A673 (cell line): ENCODE measurements around the gene MRTFA. TPM values are rescaled to one million over a fixed set of nuclear protein-coding genes. Genes with fewer than 3 reads are reported as not detected.

Source experiments
- BruUV-seq: library from RNA; stranded (reverse); fragments of 400-500 nt; replicated peaks from 2 replicates; lab custom pipeline; 2021; lab: Mats Ljungman, UMichigan
- CTCF ChIA-PET: fragments of 300-600 bp; sonication (Branson Sonifier 250); formaldehyde crosslinking; loops from one replicate; lab custom pipeline; 2022; ENCODE audit warnings: antibody characterized with exemption; lab: Charles Lee
- POLR2A ChIA-PET: fragments of 300-600 bp; sonication (Branson Sonifier 250); formaldehyde crosslinking; loops from one replicate; lab custom pipeline; 2022; ENCODE audit warnings: antibody characterized with exemption; ENCODE audit not compliant: low non-redundant PET; lab: Charles Lee
- DNase-seq: peaks from one replicate; pipeline ENCODE4 v3.0.0-alpha.2; 2015; ENCODE audit warnings: low spot score
- H3K27ac ChIP-seq: fragments of 200-600 bp; sonication (generic); 2 replicates; pipeline ENCODE4 v1.5.1; 2016; ENCODE audit warnings: mixed run types, low read depth, mild to moderate bottlenecking, mixed read lengths, antibody characterized with exemption, low read length; ENCODE audit not compliant: poor library complexity, severe bottlenecking
- H3K27me3 ChIP-seq: fragments of 200-600 bp; sonication (generic); replicated peaks from 2 replicates; pipeline ENCODE4 v1.6.1; 2017; ENCODE audit warnings: mixed run types, low read depth, mild to moderate bottlenecking, mixed read lengths, antibody characterized with exemption, low read length; ENCODE audit not compliant: insufficient read depth, poor library complexity
- H3K36me3 ChIP-seq: fragments of 200-600 bp; sonication (generic); 2 replicates; pipeline ENCODE4 v1.6.1; 2016; ENCODE audit warnings: mixed run types, mild to moderate bottlenecking, mixed read lengths, antibody characterized with exemption, low read length; ENCODE audit not compliant: insufficient read depth, poor library complexity, severe bottlenecking
- H3K4me1 ChIP-seq: fragments of 200-600 bp; sonication (generic); 2 replicates; pipeline ENCODE4 v1.6.1; 2017; ENCODE audit warnings: mixed run types, mild to moderate bottlenecking, mixed read lengths, antibody characterized with exemption, low read length; ENCODE audit not compliant: insufficient read depth, poor library complexity, severe bottlenecking
- H3K4me3 ChIP-seq: fragments of 200-600 bp; sonication (generic); 2 replicates; pipeline ENCODE4 v1.5.1; 2016; ENCODE audit warnings: low read depth, mixed run types, mild to moderate bottlenecking, mixed read lengths, low read length; ENCODE audit not compliant: poor library complexity, severe bottlenecking
- H3K9me3 ChIP-seq: fragments of 200-600 bp; sonication (generic); 2 replicates; pipeline ENCODE4 v1.6.1; 2016; ENCODE audit warnings: mixed run types, low read depth, mild to moderate bottlenecking, mixed read lengths, antibody characterized with exemption, low read length; ENCODE audit not compliant: poor library complexity, severe bottlenecking
- EZH2 ChIP-seq: fragments of 200-600 bp; sonication (generic); IDR thresholded peaks from 2 replicates; pipeline ENCODE4 v1.6.1; 2017; ENCODE audit warnings: borderline replicate concordance, low read depth, mild to moderate bottlenecking, mixed read lengths, antibody characterized with exemption, low read length; ENCODE audit not compliant: poor library complexity, severe bottlenecking
- intact Hi-C: fragments of 100-400 bp; cut with micrococcal nuclease; formaldehyde crosslinking; loops from one replicate; pipeline ENCODE4 v1.10.0; 2022; ENCODE audit not compliant: unreplicated experiment
- total RNA-seq: library from RNA; stranded (reverse); gene quantifications from 2 replicates; pipeline ENCODE4 v1.2.3, GENCODE V29; 2021
- TF ChIP-seq, protein P1 (sequence below): fragments of 300-800, 200-600 bp; sonication (generic); conservative IDR thresholded peaks from 2 replicates; pipeline ENCODE4 v1.5.1; 2017; ENCODE audit warnings: low read depth, mild to moderate bottlenecking, antibody characterized with exemption, low read length, moderate library complexity, mixed read lengths

Gene MRTFA
- total RNA-seq, 1 experiment from 2014 or later = 35.8 TPM

DNA sequence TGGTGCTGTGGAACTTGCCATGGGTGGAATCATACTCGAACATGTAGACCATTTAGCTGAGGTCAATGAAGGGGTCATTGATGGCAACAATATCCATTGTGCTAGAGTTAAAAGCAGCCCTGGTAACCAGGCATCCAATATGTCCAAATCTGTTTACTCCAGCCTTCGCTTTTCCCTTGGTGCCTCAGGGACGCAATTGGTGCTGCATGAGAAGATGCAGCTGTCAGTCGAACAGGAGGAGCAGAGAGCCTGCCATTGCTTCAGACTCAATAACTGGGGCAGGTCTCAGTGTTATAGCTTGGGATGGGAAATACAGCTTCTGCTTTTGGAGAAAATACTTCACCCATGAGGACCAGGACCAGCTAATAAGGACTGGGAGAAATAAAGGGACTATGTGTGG is 37.8 kb upstream of the MRTFA start:
- intact Hi-C loops = no loop called here
- CTCF ChIA-PET = no interaction called here
- Histone ChIP-seq H3K4me3 (no peak overlapping the region), H3K4me1 (peaks cover 2% of the 10 kb centered on the region), H3K36me3 (no peaks in the 10 kb centered on the region), H3K27ac (no peak overlapping the region), H3K9me3 (no peaks in the 10 kb centered on the region), H3K27me3 (no peaks in the 10 kb centered on the region)
- POLR2A ChIA-PET = no interaction called here
- no peak for DNase-seq
- BruUV-seq = no TSS peak
- TF ChIP-seq, protein P1, sequence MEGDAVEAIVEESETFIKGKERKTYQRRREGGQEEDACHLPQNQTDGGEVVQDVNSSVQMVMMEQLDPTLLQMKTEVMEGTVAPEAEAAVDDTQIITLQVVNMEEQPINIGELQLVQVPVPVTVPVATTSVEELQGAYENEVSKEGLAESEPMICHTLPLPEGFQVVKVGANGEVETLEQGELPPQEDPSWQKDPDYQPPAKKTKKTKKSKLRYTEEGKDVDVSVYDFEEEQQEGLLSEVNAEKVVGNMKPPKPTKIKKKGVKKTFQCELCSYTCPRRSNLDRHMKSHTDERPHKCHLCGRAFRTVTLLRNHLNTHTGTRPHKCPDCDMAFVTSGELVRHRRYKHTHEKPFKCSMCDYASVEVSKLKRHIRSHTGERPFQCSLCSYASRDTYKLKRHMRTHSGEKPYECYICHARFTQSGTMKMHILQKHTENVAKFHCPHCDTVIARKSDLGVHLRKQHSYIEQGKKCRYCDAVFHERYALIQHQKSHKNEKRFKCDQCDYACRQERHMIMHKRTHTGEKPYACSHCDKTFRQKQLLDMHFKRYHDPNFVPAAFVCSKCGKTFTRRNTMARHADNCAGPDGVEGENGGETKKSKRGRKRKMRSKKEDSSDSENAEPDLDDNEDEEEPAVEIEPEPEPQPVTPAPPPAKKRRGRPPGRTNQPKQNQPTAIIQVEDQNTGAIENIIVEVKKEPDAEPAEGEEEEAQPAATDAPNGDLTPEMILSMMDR = no peak
- TF ChIP-seq EZH2 = no peak

DNA sequence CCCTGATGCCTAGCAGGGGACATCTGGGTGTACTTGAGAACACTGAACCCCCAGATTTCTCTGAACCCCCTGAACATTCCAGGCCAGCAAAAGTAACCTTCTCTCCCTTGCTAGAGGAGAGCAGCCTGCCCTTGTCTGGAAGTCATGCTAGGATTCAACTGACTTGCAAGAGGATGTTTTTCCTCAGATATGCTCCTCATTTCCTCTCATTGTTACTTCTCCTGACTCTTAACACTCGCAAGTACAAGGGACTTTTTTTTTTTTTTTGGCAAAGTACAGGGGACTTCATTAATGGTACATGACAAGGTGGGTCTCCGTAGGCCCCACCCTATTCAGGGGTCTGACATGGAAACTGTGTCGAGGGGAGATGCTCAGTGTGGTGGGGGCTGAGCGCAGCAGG is 36.5 kb upstream of the MRTFA start:
- no peak for DNase-seq
- Histone ChIP-seq H3K27me3 (no peaks in the 10 kb centered on the region), H3K4me3 (no peak overlapping the region), H3K9me3 (no peaks in the 10 kb centered on the region), H3K27ac (no peak overlapping the region), H3K4me1 (no peaks in the 10 kb centered on the region), H3K36me3 (no peaks in the 10 kb centered on the region)
- ChIA-PET POLR2A (no interaction called here), CTCF (no interaction called here)
- no peak for TF ChIP-seq EZH2
- TF ChIP-seq, protein P1 = no peak
- intact Hi-C loops = no loop called here
- no TSS peak for BruUV-seq

DNA sequence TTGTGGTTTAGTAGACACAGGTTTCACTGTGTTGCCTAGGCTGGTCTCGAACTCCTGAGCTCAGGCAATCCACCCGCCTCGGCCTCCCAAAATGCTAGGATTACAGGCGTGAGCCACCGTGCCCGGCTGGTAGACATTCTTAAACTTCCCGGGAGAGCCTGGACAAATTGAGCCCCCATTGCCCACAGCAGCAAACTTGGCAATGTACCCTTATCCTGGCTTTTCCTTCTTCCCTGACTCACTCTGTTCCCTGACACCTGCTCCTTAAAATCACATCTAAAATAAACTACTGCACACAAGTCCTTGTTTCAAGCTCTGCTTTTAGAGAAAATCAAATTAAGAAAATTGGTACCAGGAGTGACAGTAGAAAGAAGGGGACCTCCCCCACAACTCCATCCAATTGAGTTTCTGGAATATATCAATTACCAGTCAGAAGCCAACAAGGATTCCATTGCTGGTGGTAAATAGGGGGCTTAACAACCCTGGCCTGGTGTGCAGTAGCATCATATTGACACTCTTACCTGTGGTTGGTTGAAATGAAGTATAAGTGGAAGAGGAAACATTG is 35.4 kb upstream of the MRTFA start:
- no peaks in the 10 kb centered on the region for H3K9me3 ChIP-seq

More for the DNA sequence above, 35.4 kb upstream of the MRTFA start:
- BruUV-seq = no TSS peak
- no peaks in the 10 kb centered on the region for H3K36me3 ChIP-seq
- DNase-seq = no peak
- ChIA-PET CTCF (no interaction called here), POLR2A (no interaction called here)
- TF ChIP-seq, protein P1 = no peak
- no peak for TF ChIP-seq EZH2
- intact Hi-C loops = no loop called here
- H3K27me3 ChIP-seq = no peaks in the 10 kb centered on the region
- H3K27ac ChIP-seq = no peak overlapping the region
- no peak overlapping the region for H3K4me3 ChIP-seq
- H3K4me1 ChIP-seq = no peaks in the 10 kb centered on the region
